ENCODE results near the gene SELENOI.

SELENOI gene

DNA sequence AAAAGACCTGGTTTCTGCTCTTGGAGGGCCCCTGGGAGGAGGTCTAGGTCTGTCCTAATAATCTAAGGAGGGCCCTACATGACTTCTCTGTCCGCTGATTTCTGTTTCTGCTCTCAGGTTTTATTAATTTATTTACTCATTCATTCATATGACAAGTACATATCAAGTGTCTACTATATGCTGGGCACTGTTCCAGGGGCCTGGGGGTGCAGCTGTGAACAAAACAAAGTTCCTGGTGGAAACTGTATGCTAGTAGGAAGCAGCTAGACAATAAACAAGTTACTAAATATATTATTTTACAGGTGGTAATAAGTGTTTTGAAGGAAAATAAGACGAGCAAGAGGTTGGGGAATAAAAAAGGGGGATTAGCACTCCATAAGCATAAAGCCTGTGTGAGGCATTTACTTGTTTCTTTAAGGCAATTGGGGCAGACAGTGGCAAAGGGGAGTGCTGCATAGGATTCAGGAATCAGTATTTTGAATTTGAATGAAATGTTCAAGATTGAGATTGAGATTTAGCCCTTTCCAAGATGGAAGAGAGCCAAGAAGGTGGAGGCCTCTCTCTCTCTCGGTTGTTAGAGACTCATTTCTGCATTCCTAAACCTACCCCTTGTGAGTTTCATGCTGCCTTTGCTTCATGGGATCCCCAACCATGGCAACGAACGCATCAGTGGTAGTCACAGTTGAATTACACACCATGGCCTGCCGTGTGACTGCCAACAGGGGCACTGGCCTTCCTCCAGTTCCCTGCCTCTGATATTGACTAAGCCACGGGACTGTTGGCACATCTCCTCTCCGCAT is 84.0 kb downstream of the SELENOI start:
- no peak overlapping the region for H3K4me3 ChIP-seq (ENCODE audit: low read length)
- no peaks in the 10 kb centered on the region for H3K4me1 ChIP-seq (ENCODE audit: control insufficient read depth, low read length)
- H3K36me3 ChIP-seq (ENCODE audit: control insufficient read depth, low read length): no peaks in the 10 kb centered on the region
- no peaks in the 10 kb centered on the region for H4K20me1 ChIP-seq (ENCODE audit: control insufficient read depth, insufficient read depth, low read depth, low read length)
- TF ChIP-seq EZH2phosphoT487 (IDR thresholded peaks at IDR 0.05; ENCODE audit: borderline replicate concordance, low read length): no peak
- TF ChIP-seq, protein P1, sequence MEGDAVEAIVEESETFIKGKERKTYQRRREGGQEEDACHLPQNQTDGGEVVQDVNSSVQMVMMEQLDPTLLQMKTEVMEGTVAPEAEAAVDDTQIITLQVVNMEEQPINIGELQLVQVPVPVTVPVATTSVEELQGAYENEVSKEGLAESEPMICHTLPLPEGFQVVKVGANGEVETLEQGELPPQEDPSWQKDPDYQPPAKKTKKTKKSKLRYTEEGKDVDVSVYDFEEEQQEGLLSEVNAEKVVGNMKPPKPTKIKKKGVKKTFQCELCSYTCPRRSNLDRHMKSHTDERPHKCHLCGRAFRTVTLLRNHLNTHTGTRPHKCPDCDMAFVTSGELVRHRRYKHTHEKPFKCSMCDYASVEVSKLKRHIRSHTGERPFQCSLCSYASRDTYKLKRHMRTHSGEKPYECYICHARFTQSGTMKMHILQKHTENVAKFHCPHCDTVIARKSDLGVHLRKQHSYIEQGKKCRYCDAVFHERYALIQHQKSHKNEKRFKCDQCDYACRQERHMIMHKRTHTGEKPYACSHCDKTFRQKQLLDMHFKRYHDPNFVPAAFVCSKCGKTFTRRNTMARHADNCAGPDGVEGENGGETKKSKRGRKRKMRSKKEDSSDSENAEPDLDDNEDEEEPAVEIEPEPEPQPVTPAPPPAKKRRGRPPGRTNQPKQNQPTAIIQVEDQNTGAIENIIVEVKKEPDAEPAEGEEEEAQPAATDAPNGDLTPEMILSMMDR (IDR thresholded peaks at IDR 0.05; ENCODE audit: low read depth, low read length, poor library complexity, severe bottlenecking): no peak
- no peak overlapping the region for H3K4me2 ChIP-seq (ENCODE audit: low read length)
- H3K27ac ChIP-seq (ENCODE audit: low read depth, low read length): no peak overlapping the region
- no peaks in the 10 kb centered on the region for H3K79me2 ChIP-seq (ENCODE audit: control insufficient read depth, low read length)
- H3F3A ChIP-seq (ENCODE audit: control insufficient read depth, insufficient read depth): no peaks in the 10 kb centered on the region
- no peaks in the 10 kb centered on the region for H3K9me3 ChIP-seq (ENCODE audit: control insufficient read depth, insufficient read depth, low read length)
- no peaks in the 10 kb centered on the region for H3K9me2 ChIP-seq (replicated peaks; ENCODE audit: control insufficient read depth, low read length)
- peaks cover 8% of the 10 kb centered on the region; the same call in 1 of the 2 replicates for H3K27me3 ChIP-seq (ENCODE audit: control insufficient read depth, low read length)

DNA sequence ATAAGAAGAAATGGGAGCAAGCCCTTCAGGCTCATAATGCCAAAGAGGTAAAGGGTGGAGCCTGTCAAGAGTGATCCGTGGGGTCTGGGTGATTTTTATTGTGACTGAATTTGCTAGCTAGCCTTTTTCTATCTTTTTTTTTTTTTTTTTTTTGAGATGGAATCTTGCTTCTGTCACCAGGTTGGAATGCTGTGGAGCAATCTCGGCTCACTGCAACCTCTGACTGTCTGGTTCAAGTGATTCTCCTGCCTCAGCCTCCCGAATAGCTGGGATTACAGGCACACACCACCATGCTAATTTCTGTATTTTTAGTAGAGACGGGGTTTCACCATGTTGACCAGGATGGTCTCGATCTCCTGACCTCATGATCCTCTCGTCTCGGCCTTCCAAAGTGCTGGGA is 84.9 kb downstream of the SELENOI start:
- Histone ChIP-seq H3K36me3 (ENCODE audit: control insufficient read depth, low read length) (no peaks in the 10 kb centered on the region), H3K27me3 (ENCODE audit: control insufficient read depth, low read length) (peaks cover 8% of the 10 kb centered on the region; the same call in 1 of the 2 replicates), H3K4me3 (ENCODE audit: low read length) (no peak overlapping the region), H3K27ac (ENCODE audit: low read depth, low read length) (no peak overlapping the region), H3F3A (ENCODE audit: control insufficient read depth, insufficient read depth) (no peaks in the 10 kb centered on the region), H3K79me2 (ENCODE audit: control insufficient read depth, low read length) (no peaks in the 10 kb centered on the region), H3K4me1 (ENCODE audit: control insufficient read depth, low read length) (no peaks in the 10 kb centered on the region), H3K9me3 (ENCODE audit: control insufficient read depth, insufficient read depth, low read length) (no peaks in the 10 kb centered on the region), H3K9me2 (replicated peaks; ENCODE audit: control insufficient read depth, low read length) (no peaks in the 10 kb centered on the region), H3K4me2 (ENCODE audit: low read length) (no peak overlapping the region), H4K20me1 (ENCODE audit: control insufficient read depth, insufficient read depth, low read depth, low read length) (no peaks in the 10 kb centered on the region)
- TF ChIP-seq, protein P1 (IDR thresholded peaks at IDR 0.05; ENCODE audit: low read depth, low read length, poor library complexity, severe bottlenecking): no peak
- TF ChIP-seq EZH2phosphoT487 (IDR thresholded peaks at IDR 0.05; ENCODE audit: borderline replicate concordance, low read length): no peak

DNA sequence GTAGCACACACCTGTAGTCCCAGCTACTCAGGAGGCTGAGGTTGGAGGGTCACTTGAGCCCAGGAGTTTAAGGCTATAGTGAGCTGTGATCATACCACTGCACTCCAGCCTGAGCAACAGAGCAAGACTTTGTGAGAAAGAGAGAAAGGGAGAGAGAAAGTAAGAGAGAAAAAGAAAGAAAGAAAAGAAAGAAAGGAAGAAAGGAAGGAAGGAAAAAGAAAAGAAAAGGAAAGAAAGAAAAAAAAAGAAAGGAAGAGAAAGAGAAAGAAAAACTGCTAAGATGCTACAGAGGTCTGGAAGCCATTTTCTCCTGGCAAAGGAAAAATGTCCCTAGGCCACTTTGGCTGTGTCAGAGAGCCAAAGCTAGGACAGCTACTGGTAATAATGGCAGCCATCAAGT is 86.4 kb downstream of the SELENOI start:
- no peak for TF ChIP-seq EZH2phosphoT487 (IDR thresholded peaks at IDR 0.05; ENCODE audit: borderline replicate concordance, low read length)
- TF ChIP-seq, protein P1 (IDR thresholded peaks at IDR 0.05; ENCODE audit: low read depth, low read length, poor library complexity, severe bottlenecking): no peak
- Histone ChIP-seq H3K27me3 (ENCODE audit: control insufficient read depth, low read length) (peaks cover 11% of the 10 kb centered on the region), H3F3A (ENCODE audit: control insufficient read depth, insufficient read depth) (no peaks in the 10 kb centered on the region), H3K36me3 (ENCODE audit: control insufficient read depth, low read length) (no peaks in the 10 kb centered on the region), H4K20me1 (ENCODE audit: control insufficient read depth, insufficient read depth, low read depth, low read length) (no peaks in the 10 kb centered on the region), H3K4me1 (ENCODE audit: control insufficient read depth, low read length) (no peaks in the 10 kb centered on the region), H3K9me2 (replicated peaks; ENCODE audit: control insufficient read depth, low read length) (no peaks in the 10 kb centered on the region), H3K9me3 (ENCODE audit: control insufficient read depth, insufficient read depth, low read length) (no peaks in the 10 kb centered on the region), H3K4me2 (ENCODE audit: low read length) (no peak overlapping the region), H3K27ac (ENCODE audit: low read depth, low read length) (no peak overlapping the region), H3K4me3 (ENCODE audit: low read length) (no peak overlapping the region), H3K79me2 (ENCODE audit: control insufficient read depth, low read length) (no peaks in the 10 kb centered on the region)

Data from DOHH2 (cell line).